K562 (cell line): ENCODE data around the gene BHLHE40. TPM values are rescaled to one million over a fixed set of nuclear protein-coding genes. Genes with fewer than 3 reads are reported as not detected.

Experiments used
- ARID3A ChIP-seq: IDR thresholded peaks from 2 replicates; pipeline ENCODE4 v1.6.1; 2012; ENCODE audit warnings: low read depth, low read length, improper control_type of control experiment, borderline replicate concordance
- BHLHE40 ChIP-seq: IDR thresholded peaks from 2 replicates; pipeline ENCODE4 v1.6.1; 2011; ENCODE audit warnings: low read length, improper control_type of control experiment
- BRD4 ChIP-seq: fragments of 200-600 bp; sonication (generic); IDR thresholded peaks from 2 replicates; pipeline ENCODE4 v1.6.1; 2017; ENCODE audit warnings: inconsistent platforms
- EP400 ChIP-seq: fragments of 450-650 bp; IDR thresholded peaks from 2 replicates; pipeline ENCODE4 v1.6.1; 2017; ENCODE audit warnings: antibody characterized with exemption, mild to moderate bottlenecking, moderate library complexity
- ERF ChIP-seq: fragments of 450-650 bp; formaldehyde crosslinking; IDR thresholded peaks from 2 replicates; pipeline ENCODE4 v1.4.0; 2020; ENCODE audit warnings: mild to moderate bottlenecking, mixed read lengths
- FOSL1 ChIP-seq: fragments of 200-800 bp; sonication (Bioruptor generic); conservative IDR thresholded peaks from 2 replicates; pipeline ENCODE4 v1.6.1; 2016; ENCODE audit warnings: missing genetic modification characterization, missing compliant biosample characterization
- HDAC2 ChIP-seq: fragments of 450-650 bp; IDR thresholded peaks from 2 replicates; pipeline ENCODE4 v1.6.1; 2016; ENCODE audit warnings: mild to moderate bottlenecking
- LEF1 ChIP-seq: fragments of 450-650 bp; IDR thresholded peaks from 2 replicates; pipeline ENCODE4 v1.6.1; 2016; ENCODE audit warnings: mild to moderate bottlenecking
- MAZ ChIP-seq, 2 experiments: fragments of 450-650 bp in 1 of 2; sonication (generic) in 1 of 2; formaldehyde crosslinking; IDR thresholded peaks in 1 of 2; conservative IDR thresholded peaks in 1 of 2; 2 replicates each; pipeline versions ENCODE4 v1.4.0 to v1.5.0; 2020; ENCODE audit warnings: mild to moderate bottlenecking in 1 of 2, missing genetic modification reagents in 1 of 2
- PHB2 ChIP-seq: fragments of 450-650 bp; IDR thresholded peaks from 2 replicates; pipeline ENCODE4 v1.6.1; 2017; ENCODE audit warnings: low read depth
- RBM15 ChIP-seq: fragments of 200-400 bp; formaldehyde crosslinking; IDR thresholded peaks from 2 replicates; pipeline ENCODE4 v1.6.1; 2018; ENCODE audit warnings: mild to moderate bottlenecking, low read length, moderate library complexity; ENCODE audit not compliant: insufficient read depth
- STAT5B ChIP-seq: fragments of 250-450 bp; sonication (Bioruptor Pico); IDR thresholded peaks from 2 replicates; pipeline ENCODE4 v1.8.0; 2021; ENCODE audit warnings: mild to moderate bottlenecking, inconsistent platforms
- TBL1XR1 ChIP-seq, 2 experiments: IDR thresholded peaks; 2 replicates each; pipeline ENCODE4 v1.6.1; 2012; ENCODE audit warnings: improper control_type of control experiment in 2 of 2, low read length in 2 of 2, mild to moderate bottlenecking in 1 of 2
- YBX1 ChIP-seq: fragments of 450-650 bp; IDR thresholded peaks from 2 replicates; pipeline ENCODE4 v1.7.1; 2016; ENCODE audit warnings: mild to moderate bottlenecking
- ZBTB34 ChIP-seq: fragments of 250-450 bp; sonication (Bioruptor Pico); IDR thresholded peaks from 2 replicates; pipeline ENCODE4 v1.8.0; 2021; ENCODE audit warnings: mild to moderate bottlenecking, moderate library complexity
- ZC3H4 ChIP-seq: sonication (generic); formaldehyde crosslinking; IDR thresholded peaks from 2 replicates; pipeline ENCODE4 v1.9.0; 2021; ENCODE audit warnings: missing genetic modification reagents, borderline replicate concordance
- ZFPM2 ChIP-seq: fragments of 250-450 bp; sonication (Bioruptor Pico); IDR thresholded peaks from 2 replicates; pipeline ENCODE4 v1.5.1; 2022; ENCODE audit warnings: mild to moderate bottlenecking
- ZNF274 ChIP-seq: IDR thresholded peaks from 2 replicates; pipeline ENCODE4 v1.6.1; 2011; ENCODE audit warnings: low read depth, mild to moderate bottlenecking, low read length, moderate library complexity, borderline replicate concordance
- ZNF551 ChIP-seq: fragments of 250-450 bp; sonication (Bioruptor Pico); IDR thresholded peaks from 2 replicates; pipeline ENCODE4 v1.5.0; 2021; ENCODE audit warnings: mild to moderate bottlenecking, moderate library complexity
- ZNF785 ChIP-seq: fragments of 250-450 bp; sonication (Bioruptor Pico); IDR thresholded peaks from 2 replicates; pipeline ENCODE4 v1.4.0; 2020; ENCODE audit warnings: mild to moderate bottlenecking
- polyA plus RNA-seq, 8 experiments: library from polyadenylated mRNA; depleted of rRNA in 4 of 8; stranded (reverse) in 5 of 8; unstranded in 3 of 8; fragments of >200 nt; fragmentation: Nextera tagmentation in 2 of 8; fragmentation: Illumina TruSeq in 1 of 8; extraction: Ambion mirVana in 2 of 8; extraction: Trizol in 1 of 8; gene quantifications; 2 replicates each; pipeline versions ENCODE4 v1.2.1 to v1.2.3, GENCODE V29; 2011 to 2014; ENCODE audit warnings: inconsistent platforms in 1 of 8, missing spikeins in 1 of 8
- total RNA-seq, 7 experiments: library from RNA; depleted of rRNA in 6 of 7; stranded (reverse); fragments of >200 nt in 6 of 7; fragmentation: Illumina TruSeq in 2 of 7; extraction: Trizol in 2 of 7; gene quantifications; 2 replicates each; pipeline versions ENCODE4 v1.2.1 to v1.2.3, GENCODE V29; 2011 to 2021; ENCODE audit warnings: low replicate concordance in 1 of 7
- TF ChIP-seq, protein P1 (sequence below): fragments of 450-650 bp; formaldehyde crosslinking; IDR thresholded peaks from 2 replicates; pipeline ENCODE4 v1.4.0; 2022; ENCODE audit warnings: missing genetic modification characterization
- TF ChIP-seq, protein P2 (sequence below), 2 experiments: fragments of 450-650 bp; conservative IDR thresholded peaks; 2 replicates each; pipeline ENCODE4 v1.6.1; 2017; ENCODE audit warnings: mild to moderate bottlenecking in 2 of 2, moderate library complexity in 2 of 2

The BHLHE40 gene
- total and polyA plus RNA-seq, 9 of the 15 experiments (the other 6 are each of a cell fraction or from before 2014, with no cell fraction given): 12.0 to 83.9 (median 31.4) TPM

GRCh38 chr3:4981665-4982494 lies 2.6 kb downstream of the BHLHE40 start (continued):
- TF ChIP-seq RBM15: no peak
- no peak for TF ChIP-seq ZNF551 (CRISPR knock-in tag)
- TF ChIP-seq, protein P1, sequence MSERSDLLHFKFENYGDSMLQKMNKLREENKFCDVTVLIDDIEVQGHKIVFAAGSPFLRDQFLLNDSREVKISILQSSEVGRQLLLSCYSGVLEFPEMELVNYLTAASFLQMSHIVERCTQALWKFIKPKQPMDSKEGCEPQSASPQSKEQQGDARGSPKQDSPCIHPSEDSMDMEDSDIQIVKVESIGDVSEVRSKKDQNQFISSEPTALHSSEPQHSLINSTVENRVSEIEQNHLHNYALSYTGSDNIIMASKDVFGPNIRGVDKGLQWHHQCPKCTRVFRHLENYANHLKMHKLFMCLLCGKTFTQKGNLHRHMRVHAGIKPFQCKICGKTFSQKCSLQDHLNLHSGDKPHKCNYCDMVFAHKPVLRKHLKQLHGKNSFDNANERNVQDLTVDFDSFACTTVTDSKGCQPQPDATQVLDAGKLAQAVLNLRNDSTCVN: 0 out of 2 replicates have a peak, but pooled peaks have one; percentile 7
- no peak for TF ChIP-seq ZNF785 (CRISPR knock-in tag)
- no peak for TF ChIP-seq EP400
- TF ChIP-seq, protein P2, sequence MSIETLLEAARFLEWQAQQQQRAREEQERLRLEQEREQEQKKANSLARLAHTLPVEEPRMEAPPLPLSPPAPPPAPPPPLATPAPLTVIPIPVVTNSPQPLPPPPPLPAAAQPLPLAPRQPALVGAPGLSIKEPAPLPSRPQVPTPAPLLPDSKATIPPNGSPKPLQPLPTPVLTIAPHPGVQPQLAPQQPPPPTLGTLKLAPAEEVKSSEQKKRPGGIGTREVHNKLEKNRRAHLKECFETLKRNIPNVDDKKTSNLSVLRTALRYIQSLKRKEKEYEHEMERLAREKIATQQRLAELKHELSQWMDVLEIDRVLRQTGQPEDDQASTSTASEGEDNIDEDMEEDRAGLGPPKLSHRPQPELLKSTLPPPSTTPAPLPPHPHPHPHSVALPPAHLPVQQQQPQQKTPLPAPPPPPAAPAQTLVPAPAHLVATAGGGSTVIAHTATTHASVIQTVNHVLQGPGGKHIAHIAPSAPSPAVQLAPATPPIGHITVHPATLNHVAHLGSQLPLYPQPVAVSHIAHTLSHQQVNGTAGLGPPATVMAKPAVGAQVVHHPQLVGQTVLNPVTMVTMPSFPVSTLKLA (conservative IDR thresholded peaks at IDR 0.05): no peak
- no peak for TF ChIP-seq ZC3H4 (CRISPR knock-in tag)
- no peak for TF ChIP-seq STAT5B (CRISPR knock-in tag)
- TF ChIP-seq FOSL1 (tag): no peak
- no peak for TF ChIP-seq BHLHE40
- no peak for TF ChIP-seq PHB2
- no peak; the same call in 1 of the 2 replicates for TF ChIP-seq LEF1
- no peak for TF ChIP-seq YBX1
- no peak for TF ChIP-seq ZBTB34 (CRISPR knock-in tag)
- TF ChIP-seq ARID3A: 0 out of 2 replicates have a peak, but pooled peaks have one; percentile 29
- no peak for TF ChIP-seq BRD4
- 0 out of 2 replicates have a peak, but pooled peaks have one; percentile 49 for TF ChIP-seq ZFPM2 (CRISPR knock-in tag)
- no peak for TF ChIP-seq ZNF274
- TF ChIP-seq TBL1XR1 (IDR thresholded peaks at IDR 0.05; ENCODE audit: low read length in 2 of 2): 0 out of 4 replicates have a peak, but pooled peaks of 1 of the 2 experiments have one; percentile 25
- TF ChIP-seq HDAC2: peak; percentile 35; the same call in 1 of the 2 replicates
- TF ChIP-seq ERF: 0 out of 2 replicates have a peak, but pooled peaks have one; percentile 63
- peak; percentile 32 to 60; a peak in 2 of 4 replicates for TF ChIP-seq MAZ (CRISPR knock-in tag; conservative IDR thresholded peaks at IDR 0.05 in 1 of 2, IDR thresholded peaks at IDR 0.05 in 1 of 2)
